Measurements from ENCODE around the gene TNRC6C. TPM values are rescaled to one million over a fixed set of nuclear protein-coding genes. Genes with fewer than 3 reads are reported as not detected.

TNRC6C gene
- total RNA-seq, 1 experiment from 2014 or later = not detected

GRCh38 chr17:78122931-78123249 is 164.4 kb downstream of the TNRC6C start:
- no peaks in the 10 kb centered on the region for H3K9me2 ChIP-seq (replicated peaks; ENCODE audit: insufficient read depth, low read length)
- peak overlapping the region; percentile 96; the same call in 1 of the 2 replicates for H3K9ac ChIP-seq (ENCODE audit: low read length)
- peaks cover 43% of the 10 kb centered on the region for H3K79me2 ChIP-seq (ENCODE audit: low read length)
- H3K4me2 ChIP-seq (ENCODE audit: low read depth, low read length, poor library complexity, severe bottlenecking) = no peak overlapping the region
- H3K9me3 ChIP-seq (ENCODE audit: low read length) = no peaks in the 10 kb centered on the region
- H3K27ac ChIP-seq (ENCODE audit: low read length) = peak overlapping the region; percentile 92; the same call in 1 of the 2 replicates
- peaks cover 15% of the 10 kb centered on the region for H3K36me3 ChIP-seq (ENCODE audit: insufficient read depth, low read length)
- no peak for DNase-seq
- H3K4me1 ChIP-seq (ENCODE audit: low read length) = peaks cover 47% of the 10 kb centered on the region
- H3K4me3 ChIP-seq (ENCODE audit: low read length) = no peak overlapping the region
- peaks cover 6% of the 10 kb centered on the region; the same call in 1 of the 2 replicates for H4K20me1 ChIP-seq (ENCODE audit: insufficient read depth, low read depth, low read length)
- no peaks in the 10 kb centered on the region for H3K27me3 ChIP-seq (ENCODE audit: low read length)
- H2AFZ ChIP-seq (ENCODE audit: low read length) = no peak overlapping the region

GRCh38 chr17:78123258-78123929 is 164.9 kb downstream of the TNRC6C start:
- no peaks in the 10 kb centered on the region for H3K9me3 ChIP-seq (ENCODE audit: low read length)
- no peaks in the 10 kb centered on the region for H3K9me2 ChIP-seq (replicated peaks; ENCODE audit: insufficient read depth, low read length)
- no peak overlapping the region for H3K4me3 ChIP-seq (ENCODE audit: low read length)
- DNase-seq = no peak
- H2AFZ ChIP-seq (ENCODE audit: low read length) = no peak overlapping the region
- H3K27ac ChIP-seq (ENCODE audit: low read length) = peak overlapping the region; percentile 92
- H3K79me2 ChIP-seq (ENCODE audit: low read length) = peaks cover 43% of the 10 kb centered on the region
- H3K4me1 ChIP-seq (ENCODE audit: low read length) = peaks cover 47% of the 10 kb centered on the region
- H3K36me3 ChIP-seq (ENCODE audit: insufficient read depth, low read length) = peaks cover 15% of the 10 kb centered on the region
- H3K9ac ChIP-seq (ENCODE audit: low read length) = peak overlapping the region; percentile 96; the same call in 1 of the 2 replicates
- H3K27me3 ChIP-seq (ENCODE audit: low read length) = no peaks in the 10 kb centered on the region
- H4K20me1 ChIP-seq (ENCODE audit: insufficient read depth, low read depth, low read length) = peaks cover 6% of the 10 kb centered on the region; the same call in 1 of the 2 replicates
- H3K4me2 ChIP-seq (ENCODE audit: low read depth, low read length, poor library complexity, severe bottlenecking) = peak overlapping the region; percentile 98

GRCh38 chr17:78124081-78124835 is 165.8 kb downstream of the TNRC6C start:
- H3K4me3 ChIP-seq (ENCODE audit: low read length) = peak overlapping the region; percentile 88
- peak overlapping the region; percentile 96 for H3K9ac ChIP-seq (ENCODE audit: low read length)
- peaks cover 15% of the 10 kb centered on the region for H3K36me3 ChIP-seq (ENCODE audit: insufficient read depth, low read length)
- peak overlapping the region; percentile 98 for H3K4me2 ChIP-seq (ENCODE audit: low read depth, low read length, poor library complexity, severe bottlenecking)
- no peak overlapping the region for H2AFZ ChIP-seq (ENCODE audit: low read length)
- H3K27ac ChIP-seq (ENCODE audit: low read length) = peak overlapping the region; percentile 92
- no peaks in the 10 kb centered on the region for H3K9me2 ChIP-seq (replicated peaks; ENCODE audit: insufficient read depth, low read length)
- peaks cover 43% of the 10 kb centered on the region for H3K79me2 ChIP-seq (ENCODE audit: low read length)
- DNase-seq = peak; percentile 97
- H3K4me1 ChIP-seq (ENCODE audit: low read length) = peaks cover 53% of the 10 kb centered on the region
- H3K9me3 ChIP-seq (ENCODE audit: low read length) = no peaks in the 10 kb centered on the region
- peaks cover 6% of the 10 kb centered on the region; the same call in 1 of the 2 replicates for H4K20me1 ChIP-seq (ENCODE audit: insufficient read depth, low read depth, low read length)
- no peaks in the 10 kb centered on the region for H3K27me3 ChIP-seq (ENCODE audit: low read length)

GRCh38 chr17:78124836-78125137 is 166.3 kb downstream of the TNRC6C start:
- peak overlapping the region; percentile 88 for H3K4me3 ChIP-seq (ENCODE audit: low read length)
- no peak overlapping the region for H2AFZ ChIP-seq (ENCODE audit: low read length)
- peaks cover 15% of the 10 kb centered on the region for H3K36me3 ChIP-seq (ENCODE audit: insufficient read depth, low read length)
- peak overlapping the region; percentile 98 for H3K4me2 ChIP-seq (ENCODE audit: low read depth, low read length, poor library complexity, severe bottlenecking)
- H3K9me2 ChIP-seq (replicated peaks; ENCODE audit: insufficient read depth, low read length) = no peaks in the 10 kb centered on the region
- H4K20me1 ChIP-seq (ENCODE audit: insufficient read depth, low read depth, low read length) = peaks cover 6% of the 10 kb centered on the region; the same call in 1 of the 2 replicates
- no peak for DNase-seq
- peak overlapping the region; percentile 92 for H3K27ac ChIP-seq (ENCODE audit: low read length)
- H3K9me3 ChIP-seq (ENCODE audit: low read length) = no peaks in the 10 kb centered on the region
- peaks cover 43% of the 10 kb centered on the region for H3K79me2 ChIP-seq (ENCODE audit: low read length)
- H3K9ac ChIP-seq (ENCODE audit: low read length) = peak overlapping the region; percentile 96
- H3K4me1 ChIP-seq (ENCODE audit: low read length) = peaks cover 58% of the 10 kb centered on the region
- H3K27me3 ChIP-seq (ENCODE audit: low read length) = no peaks in the 10 kb centered on the region

GRCh38 chr17:78125138-78125913 is 166.8 kb downstream of the TNRC6C start:
- Histone ChIP-seq H3K4me3 (ENCODE audit: low read length) (peak overlapping the region; percentile 88), H2AFZ (ENCODE audit: low read length) (no peak overlapping the region), H3K9ac (ENCODE audit: low read length) (peak overlapping the region; percentile 96), H3K4me2 (ENCODE audit: low read depth, low read length, poor library complexity, severe bottlenecking) (peak overlapping the region; percentile 98), H4K20me1 (ENCODE audit: insufficient read depth, low read depth, low read length) (peaks cover 6% of the 10 kb centered on the region; the same call in 1 of the 2 replicates), H3K79me2 (ENCODE audit: low read length) (peaks cover 43% of the 10 kb centered on the region), H3K27ac (ENCODE audit: low read length) (peak overlapping the region; percentile 92), H3K4me1 (ENCODE audit: low read length) (peaks cover 64% of the 10 kb centered on the region), H3K9me3 (ENCODE audit: low read length) (no peaks in the 10 kb centered on the region), H3K27me3 (ENCODE audit: low read length) (no peaks in the 10 kb centered on the region), H3K9me2 (replicated peaks; ENCODE audit: insufficient read depth, low read length) (no peaks in the 10 kb centered on the region), H3K36me3 (ENCODE audit: insufficient read depth, low read length) (peaks cover 15% of the 10 kb centered on the region)
- DNase-seq = peak; percentile 87

GRCh38 chr17:78125976-78126894 is 167.7 kb downstream of the TNRC6C start:
- Histone ChIP-seq H3K27me3 (ENCODE audit: low read length) (no peaks in the 10 kb centered on the region), H3K4me2 (ENCODE audit: low read depth, low read length, poor library complexity, severe bottlenecking) (peak overlapping the region; percentile 98), H2AFZ (ENCODE audit: low read length) (no peak overlapping the region), H3K27ac (ENCODE audit: low read length) (peak overlapping the region; percentile 92), H4K20me1 (ENCODE audit: insufficient read depth, low read depth, low read length) (peaks cover 6% of the 10 kb centered on the region; the same call in 1 of the 2 replicates), H3K79me2 (ENCODE audit: low read length) (peaks cover 49% of the 10 kb centered on the region), H3K9me3 (ENCODE audit: low read length) (no peaks in the 10 kb centered on the region), H3K36me3 (ENCODE audit: insufficient read depth, low read length) (peaks cover 15% of the 10 kb centered on the region), H3K4me1 (ENCODE audit: low read length) (peaks cover 72% of the 10 kb centered on the region), H3K9ac (ENCODE audit: low read length) (peak overlapping the region; percentile 96), H3K4me3 (ENCODE audit: low read length) (peak overlapping the region; percentile 88), H3K9me2 (replicated peaks; ENCODE audit: insufficient read depth, low read length) (no peaks in the 10 kb centered on the region)
- DNase-seq = peak; percentile 79

GRCh38 chr17:78126895-78127238 is 168.4 kb downstream of the TNRC6C start:
- no peaks in the 10 kb centered on the region for H3K9me3 ChIP-seq (ENCODE audit: low read length)
- peak overlapping the region; percentile 96 for H3K9ac ChIP-seq (ENCODE audit: low read length)
- H3K79me2 ChIP-seq (ENCODE audit: low read length) = peaks cover 55% of the 10 kb centered on the region
- peaks cover 72% of the 10 kb centered on the region for H3K4me1 ChIP-seq (ENCODE audit: low read length)
- H2AFZ ChIP-seq (ENCODE audit: low read length) = no peak overlapping the region
- H3K27me3 ChIP-seq (ENCODE audit: low read length) = no peaks in the 10 kb centered on the region
- DNase-seq = peak; percentile 68
- peak overlapping the region; percentile 98 for H3K4me2 ChIP-seq (ENCODE audit: low read depth, low read length, poor library complexity, severe bottlenecking)
- H3K36me3 ChIP-seq (ENCODE audit: insufficient read depth, low read length) = peaks cover 15% of the 10 kb centered on the region
- peak overlapping the region; percentile 92 for H3K27ac ChIP-seq (ENCODE audit: low read length)
- H3K9me2 ChIP-seq (replicated peaks; ENCODE audit: insufficient read depth, low read length) = no peaks in the 10 kb centered on the region
- peaks cover 6% of the 10 kb centered on the region; the same call in 1 of the 2 replicates for H4K20me1 ChIP-seq (ENCODE audit: insufficient read depth, low read depth, low read length)
- H3K4me3 ChIP-seq (ENCODE audit: low read length) = peak overlapping the region; percentile 88
